ENCODE results near the gene FXR2. TPM values are rescaled to one million over a fixed set of nuclear protein-coding genes. Genes with fewer than 3 reads are reported as not detected.

The FXR2 gene
- total RNA-seq: 30.5 and 33.8 TPM in 2 replicates

GRCh38 chr17:7614425-7615264 lies at the start of gene FXR2:
Gene FXR2, minus strand, starts transcription at chr17:7614897. Its CDS starts 365 bp downstream, at chr17:7614532.

DNA sequence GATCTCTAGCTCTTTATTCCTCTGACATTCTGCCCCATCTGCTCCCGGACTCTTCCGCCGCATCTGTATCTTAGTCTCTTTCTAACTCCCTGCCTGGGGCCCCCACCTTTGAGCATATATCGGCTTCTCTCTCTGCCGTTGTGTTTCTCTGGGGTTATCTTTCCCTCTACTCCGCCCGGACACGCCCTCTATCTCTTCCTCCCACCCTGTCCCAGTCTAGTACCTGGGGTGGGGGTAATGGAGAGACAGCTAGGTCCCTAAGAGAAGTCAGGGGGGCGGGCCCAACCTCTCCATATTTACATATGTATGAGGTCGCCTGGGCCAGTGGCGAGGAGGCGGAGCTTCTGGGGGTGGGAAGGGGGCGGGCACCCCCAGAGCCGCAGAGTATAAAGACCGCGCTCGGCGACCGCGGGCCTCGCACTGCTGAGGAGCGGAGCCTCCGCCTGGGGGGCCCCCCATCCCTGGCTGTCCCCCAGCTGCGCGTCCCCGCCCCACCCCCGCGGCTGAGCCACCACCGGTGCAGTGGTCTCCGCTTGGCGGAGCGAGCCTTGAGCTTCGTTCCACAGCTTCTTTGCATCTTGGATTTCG lies 35.9 kb upstream of the FXR2 start, which contains the start of gene ATP1B2:
Gene ATP1B2 (plus strand): TSS at position 418 of the 588 bp plus-strand sequence. CDS start 593 bp downstream, outside the sequence.

DNA sequence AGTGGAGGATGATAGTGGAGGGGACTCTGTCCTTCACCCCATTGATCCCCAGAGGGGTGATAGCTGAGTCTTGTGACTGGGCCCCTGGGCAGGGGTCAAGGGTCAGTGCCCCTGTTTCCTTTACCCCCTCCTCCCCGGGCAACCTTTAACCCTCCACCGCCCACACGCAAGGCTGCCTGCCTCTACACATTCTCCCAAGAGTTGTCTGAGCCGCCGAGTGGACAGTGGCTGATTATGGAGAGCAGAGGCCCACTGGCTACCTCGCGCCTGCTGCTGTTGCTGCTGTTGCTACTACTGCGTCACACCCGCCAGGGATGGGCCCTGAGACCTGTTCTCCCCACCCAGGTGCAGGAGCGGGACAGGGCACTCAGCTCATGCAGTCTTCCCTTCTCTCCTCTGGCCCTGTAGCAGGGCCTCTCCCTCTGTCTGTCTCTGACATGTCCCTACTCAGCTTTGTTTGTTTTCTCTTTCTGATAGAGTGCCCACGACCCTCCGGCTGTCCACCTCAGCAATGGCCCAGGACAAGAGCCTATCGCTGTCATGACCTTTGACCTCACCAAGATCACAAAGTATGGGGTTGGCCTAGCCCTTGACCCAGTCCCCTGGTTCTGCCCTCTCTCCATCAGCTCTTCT lies 15.4 kb upstream of the FXR2 start, which contains the start of gene SHBG:
Gene SHBG (plus strand): TSS at position 197 of the 633 bp plus-strand sequence. CDS start 38 bp downstream, at position 235.

GRCh38 chr17:7627250-7628121 lies 12.8 kb upstream of the FXR2 start, which contains the start of gene SAT2:
Gene SAT2, minus strand, starts transcription at chr17:7627821. Its CDS starts 186 bp downstream, at chr17:7627635.

DNA sequence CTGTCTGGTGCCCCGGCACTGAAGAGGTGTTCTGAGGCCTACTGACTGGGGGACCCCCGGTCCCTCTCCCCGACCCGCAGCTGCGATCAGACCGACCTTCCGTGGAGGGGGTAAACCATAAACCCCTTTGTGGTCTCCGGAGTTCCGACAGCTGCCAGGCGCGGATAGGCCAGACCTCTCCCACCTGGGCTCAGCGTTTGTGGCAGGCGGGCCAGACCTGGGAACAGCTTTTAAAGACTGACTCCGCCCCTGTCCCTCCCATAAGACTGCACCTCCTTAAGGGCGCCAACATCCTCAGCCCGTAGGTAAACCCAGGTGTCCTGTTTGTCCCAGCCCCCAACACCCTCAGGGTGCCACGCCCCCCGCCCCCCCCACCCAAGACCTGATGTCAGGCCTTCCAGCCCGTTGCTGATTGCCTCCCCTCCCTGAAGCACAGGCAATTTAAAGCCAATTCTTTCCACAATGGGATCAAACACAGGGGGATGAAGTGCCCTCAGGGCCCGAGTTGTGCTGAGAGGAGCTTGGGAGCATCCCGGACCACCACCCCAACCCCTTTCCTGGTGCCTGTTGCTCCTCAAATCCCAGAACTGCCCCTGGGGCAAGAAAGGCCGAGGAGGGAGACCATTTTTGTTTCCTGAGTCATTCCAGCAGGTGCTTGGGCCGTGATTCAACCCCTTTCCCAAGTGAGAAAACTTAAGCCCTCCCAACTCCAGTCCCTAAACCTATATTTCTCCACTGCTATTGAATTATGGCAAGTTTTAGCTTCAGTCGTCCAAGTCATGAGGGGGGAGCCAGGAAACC lies 24.6 kb downstream of the FXR2 start, which contains the start of gene SOX15:
Gene SOX15 (minus strand): TSS at position 204 of the 801 bp plus-strand sequence. CDS start 418 bp downstream, outside the sequence.

GRCh38 chr17:7583253-7584109 lies 31.2 kb downstream of the FXR2 start, which contains the start of gene MPDU1:
Gene MPDU1, plus strand, starts transcription at chr17:7583852. Its CDS starts 11 bp downstream, at chr17:7583863.

GRCh38 chr17:7579001-7579833 lies 35.5 kb downstream of the FXR2 start, which contains the start of gene CD68:
Gene CD68, plus strand, starts transcription at chr17:7579638. Its CDS starts 40 bp downstream, at chr17:7579678.

GRCh38 chr17:7561589-7562207 lies 53.0 kb downstream of the FXR2 start, which contains the start of gene SENP3:
Gene SENP3, plus strand, starts transcription at chr17:7561919. Its CDS starts 1,158 bp downstream, at chr17:7563077.

DNA sequence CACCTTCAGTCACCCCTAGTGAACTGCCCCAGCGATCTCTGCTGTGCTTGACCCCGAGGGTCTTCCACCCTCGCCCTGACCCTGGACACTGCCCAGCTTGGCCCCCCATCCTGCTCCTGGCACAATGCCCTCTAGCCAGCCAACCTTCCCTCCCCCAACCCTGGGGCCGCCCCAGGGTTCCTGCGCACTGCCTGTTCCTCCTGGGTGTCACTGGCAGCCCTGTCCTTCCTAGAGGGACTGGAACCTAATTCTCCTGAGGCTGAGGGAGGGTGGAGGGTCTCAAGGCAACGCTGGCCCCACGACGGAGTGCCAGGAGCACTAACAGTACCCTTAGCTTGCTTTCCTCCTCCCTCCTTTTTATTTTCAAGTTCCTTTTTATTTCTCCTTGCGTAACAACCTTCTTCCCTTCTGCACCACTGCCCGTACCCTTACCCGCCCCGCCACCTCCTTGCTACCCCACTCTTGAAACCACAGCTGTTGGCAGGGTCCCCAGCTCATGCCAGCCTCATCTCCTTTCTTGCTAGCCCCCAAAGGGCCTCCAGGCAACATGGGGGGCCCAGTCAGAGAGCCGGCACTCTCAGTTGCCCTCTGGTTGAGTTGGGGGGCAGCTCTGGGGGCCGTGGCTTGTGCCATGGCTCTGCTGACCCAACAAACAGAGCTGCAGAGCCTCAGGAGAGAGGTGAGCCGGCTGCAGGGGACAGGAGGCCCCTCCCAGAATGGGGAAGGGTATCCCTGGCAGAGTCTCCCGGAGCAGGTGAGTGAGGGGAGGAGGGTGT lies 56.0 kb downstream of the FXR2 start, which contains the start of gene TNFSF13:
Gene TNFSF13 (plus strand): TSS at position 207 of the 776 bp plus-strand sequence. CDS start 290 bp downstream, at position 497.

GRCh38 chr17:7548585-7549400 lies 65.9 kb downstream of the FXR2 start, which contains the start of gene TNFSF12:
Gene TNFSF12, plus strand, starts transcription at chr17:7549058. Its CDS starts 96 bp downstream, at chr17:7549154.

Small RNAs within 50 kb of the gene (small RNA-seq; reads per million reads assigned to genes)
- gene CD68 (not detected), gene SNORA48 (not detected), gene SNORD10 (not detected)

Other genes with a start within 250 kb of the FXR2 start
- 0.27 and 0.29 TPM in 2 replicates for gene TNK1, start 233.8 kb downstream of the FXR2 start, total RNA-seq
- 19.5 and 22.2 TPM in 2 replicates for gene PLSCR3, start 220.4 kb downstream of the FXR2 start, total RNA-seq
- 49.5 and 65.8 TPM in 2 replicates for gene TMEM256, start 210.8 kb downstream of the FXR2 start, total RNA-seq
- gene NLGN2, start 207.1 kb downstream of the FXR2 start, total RNA-seq: 4.5 and 7.3 TPM in 2 replicates
- not detected in 2 replicates for gene SPEM1, start 194.6 kb downstream of the FXR2 start, total RNA-seq
- gene SPEM2, start 189.3 kb downstream of the FXR2 start, total RNA-seq: not detected in 2 replicates
- not detected in 2 replicates for gene SPEM3, start 186.0 kb downstream of the FXR2 start, total RNA-seq
- 4.7 and 5.5 TPM in 2 replicates for gene TMEM102, start 179.5 kb downstream of the FXR2 start, total RNA-seq
- 0.22 and 0.27 TPM in 2 replicates for gene FGF11, start 175.4 kb downstream of the FXR2 start, total RNA-seq
- gene CHRNB1, start 169.8 kb downstream of the FXR2 start, total RNA-seq: 4.4 and 4.8 TPM in 2 replicates
- 17.6 and 23.3 TPM in 2 replicates for gene ZBTB4, start 135.3 kb downstream of the FXR2 start, total RNA-seq
- gene SLC35G6, start 133.5 kb downstream of the FXR2 start, total RNA-seq: not detected in 2 replicates
- gene POLR2A, start 130.5 kb downstream of the FXR2 start, total RNA-seq: 110 and 117 TPM in 2 replicates
- gene TNFSF12, start 65.8 kb downstream of the FXR2 start, total RNA-seq: 12.5 and 12.6 TPM in 2 replicates
- 2.7 and 3.1 TPM in 2 replicates for gene TNFSF13, start 56.1 kb downstream of the FXR2 start, total RNA-seq
- gene SENP3, start 53.0 kb downstream of the FXR2 start, total RNA-seq: 66.1 and 78.8 TPM in 2 replicates
- gene CD68, start 35.3 kb downstream of the FXR2 start, total RNA-seq: 5.5 and 5.8 TPM in 2 replicates
- 103 and 144 TPM in 2 replicates for gene MPDU1, start 31.0 kb downstream of the FXR2 start, total RNA-seq
- not detected in 2 replicates for gene SOX15, start 24.8 kb downstream of the FXR2 start, total RNA-seq
- 21.8 and 24.5 TPM in 2 replicates for gene SAT2, start 12.9 kb upstream of the FXR2 start, total RNA-seq
- gene SHBG, start 15.2 kb upstream of the FXR2 start, total RNA-seq: not detected in 2 replicates
- gene ATP1B2, start 36.0 kb upstream of the FXR2 start, total RNA-seq: not detected in 2 replicates
- gene TP53, start 72.6 kb upstream of the FXR2 start, total RNA-seq: 84.7 and 89.0 TPM in 2 replicates
- 14.0 and 18.1 TPM in 2 replicates for gene WRAP53, start 73.6 kb upstream of the FXR2 start, total RNA-seq
- gene EFNB3, start 90.3 kb upstream of the FXR2 start, total RNA-seq: 0.36 and 0.53 TPM in 2 replicates
- 0.36 TPM in 1 of 2 replicates, not detected in the other for gene DNAH2, start 102.8 kb upstream of the FXR2 start, total RNA-seq
- 5.3 and 8.9 TPM in 2 replicates for gene KDM6B, start 219.3 kb upstream of the FXR2 start, total RNA-seq
- 6.5 and 32.5 TPM in 2 replicates for gene TMEM88, start 240.2 kb upstream of the FXR2 start, total RNA-seq
- 53.8 and 65.8 TPM in 2 replicates for gene NAA38, start 242.7 kb upstream of the FXR2 start, total RNA-seq
- gene CYB5D1, start 243.1 kb upstream of the FXR2 start, total RNA-seq: 10.1 and 13.9 TPM in 2 replicates